SKM-1 treated with dmso at 0.1 percent for 144 hours (cell line): ENCODE results near the gene KRTAP9-6.
"Not testable (repeated sequence)": the region's sequence is repeated elsewhere in the genome, so short reads cannot be mapped to it uniquely, and the experiment has no call there.

ENCODE experiments used
- DNase-seq: peaks from one replicate; lab custom pipeline; 2025; ENCODE audit not compliant: unreplicated experiment; lab: John Stamatoyannopoulos, UW

Gene KRTAP9-6

DNA sequence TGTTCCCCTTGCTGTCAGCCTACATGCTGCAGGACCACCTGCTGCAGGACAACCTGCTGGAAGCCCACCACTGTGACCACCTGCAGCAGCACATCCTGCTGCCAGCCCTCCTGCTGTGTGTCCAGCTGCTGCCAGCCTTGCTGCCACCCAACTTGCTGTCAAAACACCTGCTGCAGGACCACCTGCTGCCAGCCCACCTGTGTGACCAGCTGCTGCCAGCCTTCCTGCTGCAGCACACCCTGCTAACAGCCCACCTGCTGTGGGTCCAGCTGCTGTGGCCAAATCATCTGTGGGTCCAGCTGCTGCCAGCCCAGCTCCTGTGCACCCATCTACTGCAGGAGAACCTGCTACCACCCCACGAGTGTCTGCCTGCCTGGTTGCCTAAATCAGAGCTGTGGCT, 6.1 kb downstream of the KRTAP9-6 start:
- DNase-seq: not testable (repeated sequence)

DNA sequence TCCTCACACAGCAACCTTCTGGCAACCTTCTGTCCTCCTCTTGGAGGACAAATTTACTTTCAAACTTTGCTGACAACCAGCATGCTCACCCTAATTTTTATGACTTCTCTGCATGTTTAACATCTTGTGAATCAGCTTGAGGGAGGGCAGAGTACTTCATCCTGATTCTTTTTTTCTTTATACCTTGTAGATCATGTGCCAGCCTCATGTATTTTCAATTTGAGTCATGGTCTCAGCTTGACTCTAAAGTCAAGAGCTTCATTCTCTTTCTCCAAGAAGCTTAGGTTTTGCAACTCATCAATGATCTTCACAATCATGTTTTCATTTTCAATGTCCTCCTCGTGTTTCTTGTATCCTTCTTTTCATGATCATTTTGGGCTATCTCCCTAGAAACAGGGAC, 6.7 kb downstream of the KRTAP9-6 start:
- DNase-seq: no peak

- DNase-seq: not testable (repeated sequence)
Measured at GRCh38 chr17:41275648-41276190, 10.5 kb downstream of the KRTAP9-6 start, which contains the start of gene KRTAP9-7. Gene KRTAP9-7 (plus strand): TSS chr17:41275698. CDS start chr17:41275698, 0 bp downstream.

DNA sequence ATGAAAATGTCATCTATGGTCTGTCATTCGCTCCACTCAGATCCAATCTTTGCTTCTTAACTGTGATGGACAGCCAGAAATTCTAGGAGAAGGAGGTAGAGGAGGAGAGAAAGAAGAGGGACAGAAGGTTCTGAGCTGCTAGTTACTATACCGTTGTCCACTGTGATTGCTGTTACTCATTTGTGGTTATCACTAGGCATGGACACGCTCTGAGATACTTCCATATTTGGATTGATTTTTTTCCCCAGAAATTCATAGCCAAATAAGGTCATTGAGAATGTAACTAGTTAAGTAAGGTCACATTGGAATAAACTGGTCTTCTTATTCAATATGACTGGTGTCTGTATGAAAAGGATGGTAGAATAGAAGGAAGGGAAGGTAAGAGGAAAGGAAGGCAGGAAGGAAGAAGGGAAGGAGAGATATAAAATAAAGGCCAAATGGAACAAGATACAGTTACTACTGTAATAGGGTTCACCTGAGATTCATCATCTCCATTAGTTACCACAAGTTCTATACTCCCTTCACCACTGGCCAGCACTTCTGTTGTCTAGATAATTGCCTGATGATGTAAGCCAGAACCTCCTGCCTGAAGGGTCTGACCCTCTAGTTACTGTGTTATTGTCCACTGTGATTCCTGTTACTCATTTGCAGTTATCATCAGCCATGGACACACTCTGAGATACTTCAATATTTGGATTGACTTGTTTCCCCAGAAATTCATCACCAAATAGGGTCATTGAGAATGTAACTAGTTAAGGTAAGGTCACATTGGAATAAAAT, 13.2 kb downstream of the KRTAP9-6 start:
- DNase-seq: no peak

- no peak for DNase-seq
Measured at GRCh38 chr17:41284043-41284442, 18.9 kb downstream of the KRTAP9-6 start.

DNA sequence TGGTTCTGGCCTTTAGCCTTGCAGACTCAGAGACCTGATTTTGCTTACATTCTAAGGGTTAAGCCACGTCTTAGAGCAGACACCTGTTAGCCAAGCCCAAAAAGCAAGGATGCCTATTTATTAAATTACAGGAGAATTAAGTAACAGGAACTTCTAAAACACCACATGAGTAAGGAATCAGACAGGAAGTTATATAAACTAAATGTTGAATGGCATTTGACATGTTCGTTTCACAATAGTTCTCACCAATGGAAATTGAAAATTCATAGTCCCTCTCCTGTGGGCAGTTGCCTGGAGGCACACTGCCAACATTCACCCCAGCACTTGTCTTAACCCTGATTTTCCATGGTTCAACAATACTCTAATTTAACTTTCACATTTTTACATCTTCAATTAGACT, 19.4 kb downstream of the KRTAP9-6 start:
- DNase-seq: no peak

DNA sequence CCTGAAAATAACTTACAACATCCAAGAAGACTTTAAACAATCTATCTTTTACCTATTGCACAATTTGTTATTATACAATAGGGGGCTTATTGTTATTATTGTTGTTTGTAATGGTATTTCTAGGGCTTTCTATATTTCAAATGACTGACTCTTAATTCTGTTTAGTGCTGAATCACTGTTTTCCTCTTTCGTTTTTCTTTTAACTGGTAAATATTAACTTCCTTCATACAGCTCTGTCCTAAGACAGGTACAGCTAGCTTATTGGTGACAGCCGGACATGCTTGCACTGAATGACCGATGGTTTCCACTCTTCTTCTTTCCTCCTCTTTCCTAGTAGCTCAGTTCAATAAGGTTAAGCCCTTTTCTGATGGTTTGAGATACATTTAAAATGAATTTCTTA, 21.9 kb downstream of the KRTAP9-6 start:
- DNase-seq: no peak

DNA sequence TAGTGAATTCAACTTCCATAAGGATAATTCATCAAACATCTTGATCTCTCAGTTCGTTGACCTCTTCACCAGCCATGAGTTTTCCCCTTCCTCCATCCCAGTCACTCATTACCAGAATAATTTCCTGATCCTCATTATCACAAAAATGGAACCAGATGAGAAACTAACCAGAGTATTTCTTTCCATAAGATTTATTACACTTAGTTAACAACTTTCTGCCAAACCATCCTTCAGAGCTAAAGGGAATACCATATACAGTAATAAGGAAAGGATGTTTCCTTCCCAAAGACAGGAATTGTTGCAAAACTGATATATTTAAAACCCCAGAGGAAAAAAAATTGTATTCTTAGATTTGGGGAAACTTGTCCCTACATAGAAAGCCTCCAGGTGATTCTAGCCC, 28.8 kb downstream of the KRTAP9-6 start:
- no peak for DNase-seq

DNA sequence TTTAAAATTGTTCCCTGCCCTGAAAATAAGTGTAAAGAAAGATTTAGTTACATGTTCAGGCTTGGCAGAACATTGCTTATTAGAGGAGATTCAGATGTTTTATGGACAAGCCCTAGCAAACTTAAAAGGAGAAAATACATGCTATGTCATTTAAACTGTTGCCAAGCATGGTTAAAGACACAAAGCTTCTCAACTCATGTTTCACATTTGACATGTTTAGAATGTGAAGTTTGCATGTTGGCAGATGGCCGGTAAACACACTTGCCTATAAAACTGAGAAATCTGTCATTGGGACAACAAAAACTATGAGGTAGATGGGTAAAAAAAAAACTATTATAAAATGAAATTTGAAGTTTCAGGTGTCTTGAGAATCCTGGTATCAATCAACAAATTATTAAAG, 31.7 kb downstream of the KRTAP9-6 start:
- DNase-seq: no peak

DNA sequence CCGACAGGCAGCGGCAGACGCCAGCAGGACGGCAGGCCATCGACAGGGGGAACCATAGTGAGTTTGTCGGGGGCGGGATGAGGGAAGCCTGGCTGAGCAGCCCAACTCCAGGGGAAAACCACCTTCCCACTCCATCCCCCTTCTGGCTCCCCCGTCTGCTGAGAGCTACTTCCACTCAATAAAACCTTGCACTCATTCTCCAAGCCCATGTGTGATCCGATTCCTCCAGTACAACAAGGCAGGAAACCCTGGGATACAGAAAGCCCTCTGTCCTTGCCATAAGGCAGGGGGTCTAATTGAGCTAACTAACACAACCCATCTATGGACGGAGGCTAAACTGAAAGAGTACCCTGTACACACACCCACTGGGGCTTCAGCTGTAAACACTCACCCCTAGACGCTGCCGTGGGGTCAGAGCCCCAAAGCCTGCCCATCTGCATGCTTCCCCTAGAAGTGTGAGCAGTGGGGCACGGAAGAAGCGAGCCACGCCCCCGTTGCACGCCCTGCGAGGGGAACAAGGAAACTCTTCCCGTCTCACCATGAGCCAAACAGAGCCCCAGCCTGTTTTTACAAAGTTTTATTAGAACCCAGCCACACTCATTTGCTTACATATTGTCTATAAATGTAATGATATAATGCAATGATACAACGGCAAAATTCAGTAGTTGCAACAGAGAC, 33.4 kb downstream of the KRTAP9-6 start:
- DNase-seq: no peak

DNA sequence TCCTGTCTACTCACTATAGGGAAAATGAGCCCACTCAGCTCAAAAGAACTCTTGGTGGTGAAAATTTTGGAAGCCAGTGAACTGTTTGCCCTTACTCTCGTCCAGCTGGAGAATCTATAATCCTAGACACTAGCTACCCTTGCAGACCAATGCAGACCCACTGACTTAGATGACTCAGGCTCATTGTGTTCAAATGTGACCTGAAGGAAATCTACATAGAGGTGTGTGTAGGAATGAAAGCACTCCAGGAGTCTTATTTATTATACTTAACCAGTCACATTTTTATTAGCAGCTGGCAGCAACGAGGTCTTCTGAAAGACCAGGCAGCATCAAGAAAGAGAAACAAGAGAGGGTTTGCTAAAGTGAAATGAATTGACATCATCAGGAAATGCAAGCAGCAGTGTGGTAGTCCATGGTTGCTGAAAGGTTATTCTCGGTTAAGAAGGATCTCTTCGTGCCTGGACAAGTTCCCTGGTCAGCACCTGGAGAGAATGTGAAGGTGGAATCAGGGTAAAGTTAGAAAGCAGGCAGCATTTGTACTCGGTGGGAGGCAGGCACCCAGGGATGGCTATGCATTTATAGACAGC, 36.1 kb downstream of the KRTAP9-6 start:
- no peak for DNase-seq

DNA sequence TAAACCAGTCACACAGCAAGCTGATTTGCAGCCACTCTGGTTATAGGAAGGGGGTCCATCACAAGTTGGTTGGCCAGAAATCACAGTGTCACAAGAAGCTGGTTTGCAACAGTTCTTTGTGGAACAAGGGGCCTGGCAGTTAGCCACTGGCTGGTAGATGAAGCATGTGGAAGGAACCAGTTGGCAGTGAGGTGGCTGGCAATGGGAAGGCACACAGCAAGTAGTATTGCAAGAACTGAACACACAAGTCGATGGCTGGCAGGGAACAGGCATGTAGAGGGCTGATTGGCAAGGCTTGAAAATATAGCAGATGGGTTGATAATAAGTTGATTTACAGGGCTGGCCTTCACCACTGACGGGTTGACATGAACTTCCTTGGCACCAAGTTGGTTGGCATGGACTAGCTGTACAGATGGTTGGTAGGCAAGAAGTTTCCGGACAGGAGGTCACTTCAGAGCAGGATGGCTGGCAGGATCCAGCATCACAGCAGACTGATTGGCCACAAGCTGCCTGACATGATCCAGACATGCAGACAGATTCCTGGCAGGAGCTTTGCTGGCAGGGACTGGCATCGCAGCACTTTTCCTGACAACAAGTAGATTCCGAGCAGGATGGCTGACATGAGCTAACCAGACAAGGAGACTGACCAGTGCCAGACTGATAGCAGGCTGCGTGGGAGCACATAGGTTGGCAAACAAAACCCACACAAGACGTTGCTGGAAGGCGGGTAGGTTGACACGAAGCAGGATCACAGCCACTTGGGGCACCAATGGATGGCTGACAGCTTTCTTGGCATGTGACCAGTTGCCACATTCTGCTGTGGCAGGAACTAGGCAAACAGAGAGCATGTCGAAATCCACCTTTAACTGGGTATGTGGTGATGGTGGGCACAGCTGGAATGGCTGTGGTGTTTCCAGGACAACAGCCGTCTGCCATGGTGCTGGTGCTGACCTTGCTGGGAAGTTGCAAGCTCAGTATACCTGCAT, 37.0 kb downstream of the KRTAP9-6 start, which contains the start of gene KRTAP29-1:
TSS of gene KRTAP29-1 (minus strand) at position 936 of the 986 bp plus-strand sequence. CDS start at position 936, 0 bp downstream.
- DNase-seq: no peak

DNA sequence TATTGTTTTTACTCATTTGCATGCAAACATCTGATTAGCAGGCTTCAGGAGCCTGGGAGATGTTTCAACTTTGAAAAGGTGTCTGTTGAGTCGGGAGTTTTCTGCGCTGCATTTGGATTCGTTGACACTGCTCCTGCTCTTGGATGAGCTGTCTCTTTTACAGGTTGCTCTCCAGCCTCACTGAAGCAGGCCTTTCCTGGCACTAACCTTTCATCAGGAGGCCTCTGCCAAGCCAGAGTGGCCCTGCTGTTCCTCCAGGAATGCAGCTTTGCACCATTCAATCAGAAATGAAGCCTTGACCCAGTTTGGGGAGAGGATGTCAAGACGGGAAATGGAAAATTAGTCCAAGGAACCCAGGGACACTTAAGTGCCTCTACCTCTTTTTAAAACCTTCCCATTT, 37.8 kb downstream of the KRTAP9-6 start:
- DNase-seq: no peak

GRCh38 chr17:41304091-41304490, 38.9 kb downstream of the KRTAP9-6 start:
- DNase-seq: no peak

DNA sequence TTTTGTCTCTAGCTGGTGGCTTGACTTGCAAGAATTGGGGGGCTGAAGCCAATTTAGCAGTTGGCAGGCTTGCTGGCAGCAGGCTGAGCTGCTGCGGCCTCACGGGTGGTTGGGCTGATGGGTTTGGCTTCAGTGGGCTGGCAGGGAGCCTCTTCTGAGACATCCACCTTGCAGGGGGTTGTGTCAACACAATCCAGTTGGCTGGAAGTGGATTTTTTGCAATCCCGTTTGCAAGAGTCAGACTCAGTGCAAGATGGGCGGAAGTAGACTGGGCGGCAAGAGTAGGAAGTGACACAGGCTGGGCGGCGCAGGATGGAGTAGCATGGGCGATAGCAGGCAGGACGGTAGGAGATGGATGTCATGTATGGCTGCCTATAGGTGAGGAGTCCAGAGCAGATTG, 42.5 kb downstream of the KRTAP9-6 start:
- no peak for DNase-seq

DNA sequence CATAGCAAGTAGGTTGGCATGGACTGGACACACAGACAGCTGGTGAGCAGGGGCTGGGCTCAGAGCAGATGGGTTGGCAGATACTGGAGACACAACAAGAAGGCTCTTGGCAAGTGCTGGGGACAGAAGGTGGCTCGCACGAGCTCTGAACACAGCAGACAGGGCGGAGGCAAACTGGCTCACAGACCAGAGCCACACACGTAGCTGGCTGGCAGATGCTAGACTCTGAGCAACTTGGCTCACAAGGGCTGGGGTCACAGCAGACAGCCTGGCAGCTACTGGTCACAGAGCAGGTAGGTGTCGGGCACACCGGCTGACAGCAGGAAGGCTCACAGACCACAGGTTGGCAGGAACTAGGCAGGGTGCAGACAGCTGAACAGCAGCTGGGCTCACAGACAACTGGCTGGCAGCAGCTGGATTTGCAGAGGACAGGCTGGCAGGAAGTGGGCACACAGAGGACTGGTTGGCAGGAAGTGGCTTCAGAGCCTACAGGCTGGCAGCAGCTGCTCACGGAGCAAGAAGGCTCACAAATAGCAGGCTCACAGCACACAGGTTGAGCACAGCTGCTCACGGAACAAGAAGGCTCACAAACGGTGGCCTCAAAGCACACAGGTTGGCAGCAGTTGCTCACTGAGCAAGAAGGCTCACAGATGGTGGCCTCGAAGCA, 43.2 kb downstream of the KRTAP9-6 start:
- DNase-seq: no peak

- DNase-seq: no peak
Measured at GRCh38 chr17:41308918-41309359, 43.8 kb downstream of the KRTAP9-6 start, which contains the start of gene KRTAP16-1. Gene KRTAP16-1 (minus strand): TSS chr17:41309309. CDS start chr17:41309253, 56 bp downstream.

DNA sequence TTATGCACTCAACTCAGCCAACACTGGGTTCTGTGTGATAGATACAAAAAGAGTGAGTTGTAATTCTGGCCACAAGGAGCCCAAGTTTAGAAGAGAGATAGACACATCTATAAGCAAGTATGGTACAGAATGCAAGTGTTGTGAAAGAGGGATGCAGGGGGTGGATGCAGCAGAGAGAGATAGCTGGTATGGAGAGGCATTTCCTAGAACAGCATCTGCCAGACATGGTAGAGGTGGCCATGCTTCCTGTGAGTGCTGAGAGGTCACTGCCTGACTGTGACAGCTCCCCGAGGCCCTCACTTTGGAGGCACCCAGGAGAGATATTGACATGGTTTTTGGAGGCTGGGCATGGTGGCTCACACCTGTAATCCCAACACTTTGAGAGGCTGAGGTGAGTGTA, 45.9 kb downstream of the KRTAP9-6 start:
- no peak for DNase-seq

- DNase-seq: no peak
Measured at GRCh38 chr17:41315204-41315794, 50.1 kb downstream of the KRTAP9-6 start, which contains the start of gene KRTAP17-1. Gene KRTAP17-1 (minus strand): TSS chr17:41315710. CDS start chr17:41315650, 60 bp downstream.
